ENCODE results near the gene DMAC2.
"Not testable (repeated sequence)": the region's sequence is repeated elsewhere in the genome, so short reads cannot be mapped to it uniquely, and the experiment has no call there.

Gene DMAC2
- long read RNA-seq, donor 1, transcript DMAC2-201 (6 exons, 1,692 nt): major isoform, 17 of 61 reads
- long read RNA-seq, donor 1, transcript DMAC2-208 (5 exons, 979 nt): minor isoform, 7 of 61 reads
- long read RNA-seq, donor 1, partial matches to known transcripts: 23 of 61 reads
- long read RNA-seq, donor 1, other reads (novel, unspliced or antisense): 5 of 61 reads
- long read RNA-seq, donor 2, transcript DMAC2-201 (6 exons, 1,692 nt): major isoform, 8 of 12 reads
- long read RNA-seq, donor 2, partial matches to known transcripts: 0 of 12 reads
- long read RNA-seq, donor 2, other reads (novel, unspliced or antisense): 0 of 12 reads
- long read RNA-seq, donor 3, transcript DMAC2-201 (6 exons, 1,692 nt): major isoform, 10 of 11 reads
- long read RNA-seq, donor 3, partial matches to known transcripts: 0 of 11 reads
- long read RNA-seq, donor 3, other reads (novel, unspliced or antisense): 0 of 11 reads
- long read RNA-seq, donor 4, transcript DMAC2-201 (6 exons, 1,692 nt): major isoform, 8 of 17 reads
- long read RNA-seq, donor 4, partial matches to known transcripts: 6 of 17 reads
- long read RNA-seq, donor 4, other reads (novel, unspliced or antisense): 0 of 17 reads
- long read RNA-seq, donor 5, transcript DMAC2-201 (6 exons, 1,692 nt): major isoform, 14 of 22 reads
- long read RNA-seq, donor 5, partial matches to known transcripts: 0 of 22 reads
- long read RNA-seq, donor 5, other reads (novel, unspliced or antisense): 0 of 22 reads
- long read RNA-seq, donor 6, transcript DMAC2-201 (6 exons, 1,692 nt): major isoform, 7 of 11 reads
- long read RNA-seq, donor 6, partial matches to known transcripts: 0 of 11 reads
- long read RNA-seq, donor 6, other reads (novel, unspliced or antisense): 0 of 11 reads
- long read RNA-seq, donor 7: 0 reads
- long read RNA-seq, donor 8, transcript DMAC2-201 (6 exons, 1,692 nt): major isoform, 8 of 25 reads
- long read RNA-seq, donor 8, partial matches to known transcripts: 0 of 25 reads
- long read RNA-seq, donor 8, other reads (novel, unspliced or antisense): 9 of 25 reads

DNA sequence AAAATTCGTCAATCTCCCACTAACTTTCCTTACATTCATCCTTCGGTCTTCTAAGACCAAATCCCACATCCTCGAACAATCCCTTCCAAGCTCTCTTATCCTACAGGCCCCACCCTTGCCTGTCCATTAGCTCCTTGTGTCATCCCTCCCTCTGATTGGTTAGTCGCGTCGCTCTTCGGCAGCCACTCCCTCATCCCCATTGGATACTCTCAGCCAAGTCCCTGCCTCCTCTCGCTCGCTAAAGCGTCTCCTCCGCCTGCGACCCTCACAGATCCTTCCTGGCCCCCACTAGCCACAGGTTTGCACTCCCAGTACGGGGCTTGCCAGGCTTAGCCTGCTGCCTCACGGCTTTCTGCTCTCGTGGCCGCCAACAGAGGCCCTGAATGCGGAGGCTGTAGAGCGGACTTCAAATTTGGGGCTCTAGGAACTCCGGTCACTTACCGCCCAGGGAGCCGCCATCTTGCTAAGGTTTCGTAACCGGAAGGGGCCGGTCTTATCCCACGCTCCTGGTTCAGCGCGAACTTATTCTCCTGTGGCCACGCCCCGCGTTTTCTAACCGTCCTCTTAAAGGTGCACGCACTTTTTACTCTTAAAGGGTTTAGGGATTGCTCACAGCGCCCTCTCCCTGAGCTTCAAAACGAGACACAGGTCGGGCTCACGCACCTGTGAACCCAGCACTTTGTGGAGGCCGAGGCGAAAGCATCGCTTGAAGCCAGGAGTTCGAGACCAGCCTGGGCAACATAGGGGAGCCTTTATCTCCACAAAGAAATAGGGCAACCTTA is at the start of gene DMAC2:
Gene DMAC2 (minus strand): TSS at position 472 of the 782 bp plus-strand sequence. CDS start 13 bp downstream, at position 459.
- DNase-seq: peak; percentile 98

DNA sequence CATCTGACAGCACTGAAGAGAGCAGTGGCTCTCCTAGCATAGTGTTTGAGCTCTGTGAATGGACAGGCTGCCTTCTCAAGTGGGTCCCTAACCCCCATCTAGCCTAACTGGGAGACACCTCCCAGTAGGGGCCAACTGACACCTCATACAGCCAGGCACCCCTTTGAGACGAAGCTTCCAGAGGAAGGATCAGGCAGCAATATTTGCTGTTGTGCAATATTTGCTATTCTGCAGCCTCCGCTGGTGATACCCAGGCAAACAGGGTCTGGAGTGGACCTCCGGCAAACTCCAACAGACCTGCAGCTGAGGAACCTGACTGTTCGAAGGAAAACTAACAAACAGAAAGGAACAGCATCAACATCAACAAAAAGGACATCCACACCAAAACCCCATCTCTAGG is 47.2 kb upstream of the DMAC2 start:
- DNase-seq: not testable (repeated sequence)

DNA sequence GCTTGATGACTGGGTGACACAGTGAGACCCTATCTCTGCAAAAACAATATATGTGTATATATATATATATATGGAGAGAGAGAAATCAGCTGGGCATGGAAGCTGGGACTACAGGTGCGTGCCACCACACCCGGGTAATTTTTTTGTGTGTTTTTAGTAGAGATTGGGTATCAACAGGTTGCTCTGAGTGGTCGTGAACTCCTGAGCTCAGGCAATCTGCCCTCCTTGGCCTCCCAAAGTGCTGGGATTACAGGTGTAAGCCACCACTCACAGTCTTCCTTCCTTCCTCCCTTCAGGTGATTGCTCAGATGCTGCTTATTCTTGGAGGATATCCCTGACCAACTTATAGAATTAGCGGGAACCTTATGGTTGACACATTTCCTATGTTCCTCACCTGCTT is 45.1 kb upstream of the DMAC2 start:
- DNase-seq: no peak

DNA sequence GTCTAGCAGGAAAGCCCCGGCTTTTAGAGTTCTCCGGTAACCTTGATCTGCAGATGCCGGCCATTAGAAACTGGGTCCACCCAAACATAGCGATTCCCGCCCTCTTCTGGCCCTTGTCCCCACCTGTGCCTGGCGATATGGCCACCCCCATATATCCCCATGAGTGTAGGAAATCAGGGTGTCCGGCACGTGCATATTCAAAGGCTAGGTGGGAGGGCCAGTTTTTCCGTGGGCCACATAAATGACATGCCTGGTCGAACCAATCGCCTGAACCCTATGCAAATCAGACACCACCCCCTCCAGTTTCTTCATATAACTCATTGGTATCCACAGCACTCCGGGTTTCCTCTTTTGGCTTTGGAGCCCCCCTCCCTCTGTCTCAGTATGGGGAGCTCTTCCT is 40.6 kb upstream of the DMAC2 start:
- no peak for DNase-seq

DNA sequence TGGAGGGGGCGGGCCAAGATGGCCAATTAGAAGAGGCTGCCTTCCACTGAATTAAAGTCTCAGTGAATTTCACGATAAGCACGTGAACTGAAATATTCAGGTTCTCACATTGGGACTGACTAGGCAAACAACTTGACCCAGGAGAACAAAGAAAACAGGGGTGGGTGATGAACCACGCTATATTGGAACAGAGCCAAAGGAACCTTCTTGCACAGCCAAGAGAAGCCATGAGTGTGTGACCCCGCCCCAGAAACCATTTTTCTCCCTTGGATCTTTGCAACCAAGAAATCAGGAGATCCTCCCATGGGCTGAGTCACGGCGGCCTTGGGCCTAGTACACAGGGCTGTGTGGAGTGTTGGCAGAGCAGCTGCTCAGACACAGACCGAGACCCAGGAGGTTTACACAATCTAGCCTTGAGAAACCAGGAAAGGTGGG is 40.1 kb upstream of the DMAC2 start:
- DNase-seq: no peak

DNA sequence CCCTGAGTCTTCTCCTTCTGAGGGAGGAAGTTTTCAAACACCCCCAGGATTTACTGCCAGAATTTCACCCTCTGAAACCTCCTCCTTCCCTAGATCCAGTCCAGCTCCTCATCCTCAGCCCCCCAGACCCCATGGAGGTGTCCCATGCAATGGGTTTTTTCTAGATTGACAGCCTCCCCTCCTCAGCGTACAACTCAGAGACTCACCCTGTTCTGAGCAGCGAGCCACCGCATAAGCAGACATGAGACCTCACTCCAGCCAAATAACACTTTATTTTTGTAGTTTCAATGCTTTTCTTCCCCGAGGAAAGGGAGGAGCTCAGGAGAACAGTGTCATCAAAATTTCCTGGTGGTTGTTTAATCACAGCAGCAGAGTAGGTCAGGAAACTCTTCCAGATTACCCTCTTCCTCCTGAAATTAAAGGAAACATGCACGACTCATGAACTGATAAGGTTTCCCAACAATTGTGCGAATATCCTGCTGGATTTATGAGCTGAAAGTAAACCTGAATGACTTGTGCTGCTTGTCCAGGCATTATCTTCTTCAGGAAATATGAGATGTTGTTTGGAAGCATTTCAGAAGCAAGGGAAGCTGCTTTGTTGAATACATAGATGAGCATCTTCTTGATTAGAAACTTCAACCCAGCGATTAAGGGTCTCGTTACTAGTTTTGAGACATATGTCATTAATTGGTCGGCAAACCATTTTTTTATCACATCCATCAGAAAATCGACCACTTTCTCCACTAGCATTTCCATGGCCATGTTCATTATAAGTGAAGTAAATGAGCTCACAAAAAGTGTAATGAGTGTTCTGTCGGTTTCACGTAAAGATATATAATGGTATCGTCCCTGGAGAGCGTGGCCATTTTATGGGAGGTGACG is 39.4 kb upstream of the DMAC2 start:
- DNase-seq: no peak

DNA sequence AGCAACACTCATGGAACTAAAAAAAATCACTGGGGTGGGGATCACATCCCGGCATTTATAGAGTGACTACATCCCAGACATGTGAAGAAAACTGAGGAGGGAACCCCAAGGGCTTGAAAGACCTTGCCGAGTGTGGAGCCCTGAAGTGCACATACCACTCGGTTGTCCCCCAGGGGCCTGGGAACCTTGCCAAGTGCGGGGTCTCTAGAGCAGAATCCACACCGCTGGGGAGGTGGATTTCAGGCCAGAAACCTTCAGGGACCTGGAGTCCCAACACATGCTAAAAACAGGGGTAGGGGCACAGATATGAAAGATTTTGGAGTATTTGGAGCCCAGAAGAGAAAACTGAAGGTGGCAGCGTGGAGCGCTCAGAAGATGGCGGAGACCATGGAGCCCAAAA is 38.5 kb upstream of the DMAC2 start:
- DNase-seq: no peak

DNA sequence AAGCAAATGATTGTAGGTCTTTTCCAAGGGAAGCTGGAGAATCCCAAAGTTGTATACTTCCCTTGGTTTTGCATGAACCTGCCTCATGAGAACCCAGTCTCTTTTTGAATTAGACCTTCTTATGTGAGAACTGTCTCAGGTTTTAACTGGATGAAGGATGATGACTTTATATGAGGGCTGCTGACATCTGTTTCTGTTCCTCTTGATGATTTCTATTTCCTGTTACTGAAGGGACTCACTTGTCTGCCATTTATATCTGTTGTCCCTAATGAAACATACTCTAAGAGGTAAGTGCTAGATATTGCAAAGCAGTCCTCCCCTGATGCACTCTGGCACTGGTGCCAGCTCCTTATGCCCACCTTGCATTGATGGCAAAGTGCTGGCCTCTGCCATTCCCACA is 36.9 kb upstream of the DMAC2 start:
- no peak for DNase-seq

DNA sequence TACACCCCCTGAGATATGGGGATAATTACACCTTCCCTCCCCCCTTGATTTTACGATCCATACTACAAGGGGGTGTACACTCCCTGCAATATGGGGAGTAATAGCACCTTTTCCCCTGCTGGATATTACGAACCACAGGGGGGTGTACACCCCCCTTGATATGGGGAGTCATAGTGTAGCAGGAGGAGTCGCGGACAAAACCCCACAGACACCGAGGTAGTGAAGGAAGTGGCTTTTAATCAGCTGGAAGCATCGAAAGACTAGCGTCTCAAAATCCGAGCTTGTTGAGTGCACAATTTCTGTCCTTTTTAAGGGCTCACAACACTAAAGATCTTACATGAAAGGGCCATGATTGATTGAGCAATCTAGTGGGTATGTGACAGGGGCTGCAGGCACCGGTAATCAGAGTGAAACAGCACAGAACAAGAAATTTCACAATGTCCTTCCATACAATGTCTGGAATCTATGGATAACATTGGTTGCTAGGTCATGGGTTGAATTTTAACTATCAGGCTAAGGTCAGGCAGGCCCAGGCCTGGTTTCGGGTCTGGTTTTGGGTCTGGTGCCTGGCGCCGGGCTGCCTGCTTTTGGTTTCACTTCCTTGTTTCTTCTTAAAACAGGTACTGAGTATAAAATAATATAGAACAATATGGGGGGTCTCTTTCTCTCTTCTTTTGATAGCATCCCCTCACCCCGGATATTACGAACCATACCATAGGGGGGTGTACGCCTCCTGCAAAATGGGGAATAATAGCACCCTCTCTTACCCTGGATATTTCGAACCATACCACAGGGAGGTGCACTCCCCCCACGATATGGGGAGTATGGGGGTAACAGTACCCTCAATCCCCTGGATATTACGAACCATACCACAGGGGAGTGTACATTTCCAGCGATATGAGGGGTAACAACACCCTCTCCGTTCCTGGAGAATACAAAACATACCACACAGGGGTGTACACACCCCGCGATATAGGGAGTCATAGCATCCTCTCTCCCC is 23.8 kb upstream of the DMAC2 start:
- DNase-seq: not testable (repeated sequence)

DNA sequence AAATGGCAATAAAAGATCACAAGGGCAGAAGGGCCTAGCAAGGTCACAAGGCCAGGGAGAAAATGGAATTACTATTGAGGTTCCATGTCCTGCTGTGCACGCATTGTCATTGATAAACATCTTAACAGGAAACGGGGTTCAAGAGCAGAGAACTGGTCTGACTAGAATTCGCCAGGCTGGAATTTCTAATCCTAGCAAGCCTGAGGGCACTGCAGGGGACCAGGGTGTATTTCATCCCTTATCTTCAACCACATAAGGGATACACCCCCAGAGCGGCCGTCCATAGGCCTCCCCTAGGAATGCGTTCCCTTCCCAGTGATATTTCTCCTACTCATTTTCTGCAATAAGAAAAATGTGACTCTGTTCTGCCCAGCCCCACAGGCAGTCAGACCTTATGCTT is 22.8 kb upstream of the DMAC2 start:
- no peak for DNase-seq

DNA sequence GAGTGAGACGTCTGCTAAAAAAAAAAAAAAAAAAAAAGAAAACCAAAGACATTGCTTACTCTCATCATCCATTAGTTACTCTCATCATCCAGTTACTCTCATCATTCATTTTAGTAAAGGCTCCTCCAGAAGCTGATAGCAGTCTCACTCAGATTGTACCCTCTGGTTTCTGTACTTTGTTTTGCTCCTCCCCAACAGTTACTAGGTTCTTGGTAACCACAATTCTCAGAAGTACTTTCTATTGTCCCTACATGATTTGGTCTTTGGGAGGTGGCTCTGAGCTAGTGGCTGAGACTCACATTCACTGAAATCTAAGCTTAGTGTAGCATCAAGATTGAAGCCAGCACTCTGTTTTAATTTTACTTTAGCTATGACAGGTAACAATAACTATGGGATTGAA is 17.5 kb upstream of the DMAC2 start:
- no peak for DNase-seq

DNA sequence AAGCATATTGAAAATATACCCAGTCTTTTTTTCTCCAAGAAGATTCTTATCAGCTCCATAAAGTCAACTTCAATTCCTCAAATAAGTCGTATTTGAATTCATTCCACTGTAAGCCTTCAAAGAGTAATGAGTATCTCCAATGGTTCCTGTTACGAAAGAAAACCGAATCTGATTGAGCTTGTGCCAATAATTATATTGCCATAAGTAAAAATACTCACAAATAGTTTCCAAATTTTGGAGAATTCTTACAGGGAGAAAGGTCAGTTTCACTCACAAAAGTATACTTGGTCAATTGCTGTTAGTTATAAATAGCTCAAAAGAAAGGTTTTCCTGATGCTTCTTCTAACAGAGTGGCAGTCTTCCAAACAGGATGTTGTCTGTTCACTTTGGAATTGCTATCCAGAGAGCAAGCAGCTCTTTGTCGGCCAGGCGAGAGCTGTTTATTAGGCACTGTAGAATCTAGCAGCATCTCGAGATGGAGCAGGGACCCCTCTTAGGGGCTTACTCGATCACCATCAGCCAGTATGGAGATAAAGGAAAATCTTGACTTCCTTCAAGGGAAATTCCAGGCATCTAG is 16.7 kb upstream of the DMAC2 start:
- no peak for DNase-seq

DNA sequence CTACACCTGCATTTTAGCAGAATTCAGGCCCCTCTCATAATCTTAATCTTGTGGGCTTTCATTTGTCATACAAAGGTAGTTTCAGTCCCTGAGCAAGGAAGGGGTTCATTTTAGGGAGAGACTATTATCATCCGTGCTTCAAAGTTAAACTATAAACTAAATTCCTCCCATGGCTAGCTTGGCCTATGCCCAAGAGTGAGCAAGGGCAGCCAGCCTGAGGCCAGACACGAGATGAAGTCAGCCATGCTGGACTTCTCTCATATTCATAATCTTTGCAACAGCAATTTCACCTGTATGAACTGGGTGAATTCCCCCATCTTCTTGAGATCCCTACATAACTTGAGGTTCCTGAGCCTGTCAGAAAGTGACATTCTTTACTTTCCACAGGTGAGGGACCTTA is 16.2 kb upstream of the DMAC2 start:
- no peak for DNase-seq

DNA sequence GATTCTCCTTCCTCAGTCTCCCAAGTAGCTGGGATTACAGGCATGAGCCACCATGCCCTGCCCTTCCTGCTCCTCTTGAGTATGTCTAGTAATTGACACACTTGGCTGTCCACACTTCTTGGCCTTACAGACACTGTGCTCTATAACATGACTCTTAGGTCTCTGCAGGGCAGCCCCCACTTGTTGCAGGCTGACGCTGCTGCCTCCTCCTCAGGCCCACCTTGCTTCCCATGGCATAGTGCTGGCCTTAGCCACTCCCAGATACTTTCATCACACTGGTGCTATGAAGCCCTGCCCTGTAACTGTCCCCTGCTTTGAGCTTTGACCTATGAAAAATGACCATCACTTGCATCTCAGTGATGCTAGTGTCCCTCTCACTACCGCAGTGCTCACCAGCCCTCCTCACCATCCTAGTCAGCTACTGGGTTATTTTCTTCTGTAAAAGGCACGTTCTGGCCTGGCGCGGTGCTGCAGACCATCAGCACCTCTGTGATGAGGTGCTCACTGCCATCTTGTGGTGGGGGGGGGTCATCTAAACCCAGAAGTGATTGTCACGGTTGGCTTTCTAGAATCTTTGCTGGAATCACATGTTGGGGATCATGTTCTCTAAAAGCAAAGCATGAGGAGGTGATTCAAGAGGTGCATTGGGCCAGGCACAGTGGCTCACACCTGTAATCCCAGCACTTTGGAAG is 13.0 kb upstream of the DMAC2 start:
- DNase-seq: no peak

DNA sequence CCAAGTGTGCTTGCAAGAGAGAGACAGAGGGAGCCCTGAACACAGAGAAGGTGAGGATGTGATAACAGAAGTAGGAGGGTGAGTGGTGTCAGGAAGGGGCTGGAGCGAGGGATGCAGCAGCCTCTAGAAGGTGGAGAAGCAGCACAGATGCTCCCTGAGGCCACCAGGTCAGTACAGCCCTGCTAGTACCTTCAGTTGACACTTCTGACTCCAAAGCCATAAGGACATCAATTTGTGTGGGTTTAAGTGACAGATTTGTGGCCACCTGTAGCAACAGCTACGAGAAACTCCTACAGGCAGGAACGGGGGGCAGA is 10.1 kb upstream of the DMAC2 start:
- DNase-seq: no peak

DNA sequence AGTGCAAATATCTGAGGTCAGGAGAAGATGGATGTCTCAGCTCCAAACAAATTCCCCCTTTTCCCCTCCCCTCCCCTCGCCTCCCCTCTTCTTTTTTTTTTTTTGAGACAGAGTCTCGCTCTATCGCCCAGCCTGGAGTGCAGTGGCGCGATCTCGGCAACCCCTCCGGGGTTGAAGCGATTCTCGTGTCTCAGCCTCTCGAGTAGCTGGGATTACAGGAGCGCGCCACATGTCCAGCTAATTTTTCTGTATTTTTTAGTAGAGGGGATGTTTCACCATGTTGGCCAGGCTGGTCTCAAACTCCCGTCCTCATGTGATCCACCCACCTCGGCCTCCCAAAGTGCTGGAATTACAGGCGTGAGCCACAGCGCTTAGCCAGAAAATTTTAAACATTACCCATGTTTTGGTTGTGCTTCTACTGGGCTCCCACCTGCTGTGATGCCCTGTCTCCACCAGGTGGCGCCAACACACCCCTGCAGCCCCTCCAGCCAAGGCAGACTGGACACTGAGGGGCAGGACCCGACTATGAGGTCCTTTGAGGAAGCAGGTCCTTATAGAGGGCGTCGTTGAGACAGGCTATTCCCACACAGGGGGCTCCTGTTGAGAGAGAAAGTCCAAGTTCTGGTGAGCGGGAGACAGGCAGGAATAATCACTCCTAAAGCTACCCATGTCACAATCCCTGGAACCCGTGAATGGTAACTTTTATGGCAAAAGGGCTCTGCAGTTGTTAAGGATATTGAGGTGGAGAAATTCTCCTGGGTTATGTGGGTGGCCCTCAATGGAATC is 9.6 kb upstream of the DMAC2 start:
- peak; percentile 69 for DNase-seq

DNA sequence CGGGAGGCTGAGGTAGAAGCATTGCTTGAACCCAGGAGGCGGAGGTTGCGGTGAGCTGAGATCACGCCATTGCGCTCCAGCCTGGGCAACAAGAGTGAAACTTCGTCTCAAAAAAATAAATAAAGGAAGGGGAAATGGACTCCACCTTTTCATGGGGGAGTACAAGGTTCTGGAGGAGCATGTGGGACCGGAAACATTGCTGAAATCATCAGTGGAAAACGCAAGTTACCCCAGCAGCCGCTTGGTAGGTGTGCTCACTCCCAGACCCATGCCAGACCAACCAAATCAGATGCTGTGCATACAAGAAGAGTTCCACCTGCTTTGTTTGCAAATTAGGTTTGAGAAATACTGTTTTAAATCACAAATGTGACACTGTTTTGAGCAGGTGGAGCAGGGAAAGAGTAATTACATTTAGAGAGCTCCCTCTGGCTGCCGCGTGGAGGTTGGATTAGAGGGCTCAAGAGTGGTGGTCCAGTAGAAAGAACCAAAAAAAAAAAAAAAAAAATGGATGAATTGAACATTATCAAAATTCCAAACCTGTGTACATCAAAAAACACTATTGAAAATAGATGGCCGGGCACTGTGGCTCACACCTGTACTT is 8.1 kb upstream of the DMAC2 start:
- DNase-seq: no peak

DNA sequence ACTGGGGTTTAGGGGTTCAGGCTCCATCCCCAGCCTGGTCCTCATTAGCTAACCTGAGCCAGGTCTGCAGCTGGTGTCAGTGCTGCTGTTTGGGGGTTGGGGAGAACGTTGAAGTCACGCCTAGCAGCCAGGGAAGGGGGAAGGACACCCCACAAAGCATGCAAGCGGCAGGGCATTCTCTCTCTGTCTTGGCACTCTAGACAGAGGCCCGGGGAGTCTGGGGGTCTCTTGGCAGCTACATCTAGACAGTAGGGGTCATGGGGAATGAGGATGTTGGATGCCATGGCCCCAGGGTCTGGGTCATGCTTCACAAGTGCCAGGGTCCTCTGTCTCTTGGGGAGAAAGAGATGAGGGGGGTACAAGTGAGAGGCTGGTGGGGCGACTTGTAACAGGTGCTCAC is 5.9 kb upstream of the DMAC2 start:
- DNase-seq: no peak

Data from right kidney (tissue), 9 donors.